Liver (tissue), 9 donors: ENCODE measurements around the gene PTCSC3. TPM values are rescaled to one million over a fixed set of nuclear protein-coding genes. Genes with fewer than 3 reads are reported as not detected.

Experiments
- DNase-seq: peaks from one replicate; pipeline ENCODE4 v3.0.0-alpha.2; 2017; ENCODE audit warnings: low spot score
- H3K27ac ChIP-seq, 2 donors: one replicate each; pipeline ENCODE4 v1.7.0; 2013; ENCODE audit warnings: inconsistent platforms in 2 of 2, low read length in 2 of 2, control low read depth in 1 of 2, low read depth in 1 of 2, mild to moderate bottlenecking in 1 of 2
- H3K27me3 ChIP-seq, 4 donors: one replicate each; pipeline versions ENCODE4 v1.6.1 to v1.7.0; 2013; ENCODE audit warnings: low read length in 3 of 4, inconsistent platforms in 1 of 4, mild to moderate bottlenecking in 1 of 4, moderate library complexity in 1 of 4; ENCODE audit not compliant: control insufficient read depth in 4 of 4, insufficient read depth in 4 of 4
- H3K36me3 ChIP-seq, 4 donors: one replicate each; pipeline versions ENCODE4 v1.6.1 to v1.7.0; 2013; ENCODE audit warnings: low read length in 3 of 4, mild to moderate bottlenecking in 3 of 4, low read depth in 1 of 4, moderate library complexity in 1 of 4; ENCODE audit not compliant: control insufficient read depth in 4 of 4, insufficient read depth in 3 of 4
- H3K4me1 ChIP-seq, 4 donors: one replicate each; pipeline versions ENCODE4 v1.6.1 to v1.7.0; 2013; ENCODE audit warnings: low read length in 3 of 4, mild to moderate bottlenecking in 3 of 4, moderate library complexity in 1 of 4; ENCODE audit not compliant: control insufficient read depth in 4 of 4, insufficient read depth in 4 of 4
- H3K4me3 ChIP-seq, 3 donors: one replicate each; pipeline versions ENCODE4 v1.6.1 to v1.7.0; 2013; ENCODE audit warnings: low read length in 3 of 3, control low read depth in 1 of 3, low read depth in 1 of 3, mild to moderate bottlenecking in 1 of 3
- H3K9ac ChIP-seq, 2 donors: one replicate each; pipeline ENCODE4 v1.7.0; 2013; ENCODE audit warnings: low read length in 2 of 2, mild to moderate bottlenecking in 2 of 2, moderate library complexity in 2 of 2, control low read depth in 1 of 2, low read depth in 1 of 2
- H3K9me3 ChIP-seq, 4 donors: one replicate each; pipeline versions ENCODE4 v1.6.1 to v1.7.0; 2013; ENCODE audit warnings: low read length in 3 of 4; ENCODE audit not compliant: control insufficient read depth in 4 of 4
- EGR1 ChIP-seq, 2 donors: IDR thresholded peaks; 2 replicates each; pipeline ENCODE4 v1.6.1; 2016 to 2018; ENCODE audit warnings: antibody characterized with exemption in 2 of 2, low read depth in 2 of 2
- FOXA1 ChIP-seq: IDR thresholded peaks from 2 replicates; pipeline ENCODE4 v1.6.1; 2016; ENCODE audit warnings: antibody characterized with exemption
- FOXA2 ChIP-seq: IDR thresholded peaks from 2 replicates; pipeline ENCODE4 v1.6.1; 2016; ENCODE audit warnings: antibody characterized with exemption
- GABPA ChIP-seq, 2 donors: IDR thresholded peaks in 1 of 2; conservative IDR thresholded peaks in 1 of 2; 2 replicates each; pipeline ENCODE4 v1.6.1; 2016; ENCODE audit warnings: antibody characterized with exemption in 2 of 2, mild to moderate bottlenecking in 1 of 2, moderate library complexity in 1 of 2
- HNF4A ChIP-seq, 2 donors: conservative IDR thresholded peaks; 2 replicates each; pipeline ENCODE4 v1.6.1; 2016; ENCODE audit warnings: antibody characterized with exemption in 2 of 2, mild to moderate bottlenecking in 2 of 2
- HNF4G ChIP-seq: IDR thresholded peaks from 2 replicates; pipeline ENCODE4 v1.6.1; 2016; ENCODE audit warnings: antibody characterized with exemption
- JUND ChIP-seq, 2 donors: IDR thresholded peaks; 2 replicates each; pipeline ENCODE4 v1.6.1; 2016; ENCODE audit warnings: antibody characterized with exemption in 2 of 2
- NR2F2 ChIP-seq: IDR thresholded peaks from 2 replicates; pipeline ENCODE4 v1.6.1; 2016; ENCODE audit warnings: antibody characterized with exemption
- RAD21 ChIP-seq, 2 donors: IDR thresholded peaks; 2 replicates each; pipeline ENCODE4 v1.6.1; 2016; ENCODE audit warnings: antibody characterized with exemption in 2 of 2, mild to moderate bottlenecking in 2 of 2
- RXRA ChIP-seq, 2 donors: IDR thresholded peaks; 2 replicates each; pipeline ENCODE4 v1.6.1; 2017 to 2018; ENCODE audit warnings: antibody characterized with exemption in 2 of 2, mild to moderate bottlenecking in 1 of 2
- SP1 ChIP-seq: IDR thresholded peaks from 2 replicates; pipeline ENCODE4 v1.6.1; 2018; ENCODE audit warnings: antibody characterized with exemption, mild to moderate bottlenecking
- TAF1 ChIP-seq: conservative IDR thresholded peaks from 2 replicates; pipeline ENCODE4 v1.6.1; 2016; ENCODE audit warnings: antibody characterized with exemption, mild to moderate bottlenecking
- YY1 ChIP-seq: IDR thresholded peaks from 2 replicates; pipeline ENCODE4 v1.6.1; 2016; ENCODE audit warnings: antibody characterized with exemption, mild to moderate bottlenecking
- WGBS: extraction: QIAGEN DNeasy Blood & Tissue Kit; methylation state at CpG from one replicate; pipeline ENCODE4 v1.1.7; 2013; 5-methylcytosine and 5-hydroxymethylcytosine counted together
- polyA plus RNA-seq, 2 donors: library from polyadenylated mRNA; stranded (reverse) in 1 of 2; unstranded in 1 of 2; fragments of 200-250 nt in 1 of 2; fragments of >200 nt in 1 of 2; fragmentation: Nextera tagmentation in 1 of 2; extraction: Ambion mirVana in 1 of 2; gene quantifications; one replicate each; pipeline versions ENCODE4 v1.2.1 to v1.2.3, GENCODE V29; 2013 to 2015
- total RNA-seq, 2 donors: library from RNA; depleted of rRNA; stranded (reverse); fragments of >200 nt; gene quantifications; one replicate each; pipeline ENCODE4 v1.2.3, GENCODE V29; 2014
- TF ChIP-seq, protein P1 (sequence below): IDR thresholded peaks from 2 replicates; pipeline ENCODE4 v1.6.1; 2016; ENCODE audit warnings: antibody characterized with exemption
- TF ChIP-seq, protein P2 (sequence below): IDR thresholded peaks from 2 replicates; pipeline ENCODE4 v1.6.1; 2016; ENCODE audit warnings: antibody characterized with exemption
- TF ChIP-seq, protein P3 (sequence below): IDR thresholded peaks from 2 replicates; pipeline ENCODE4 v1.6.1; 2016; ENCODE audit warnings: antibody characterized with exemption
- TF ChIP-seq, protein P4 (sequence below): IDR thresholded peaks from 2 replicates; pipeline ENCODE4 v1.6.1; 2016; ENCODE audit warnings: antibody characterized with exemption, mild to moderate bottlenecking
- donor health status: healthy.
- donor health status: healthy.
- donor health status: healthy.
- donor health status: healthy.
- donor health status: healthy.

PTCSC3 gene
- total and polyA plus RNA-seq, 4 donors: not detected

DNA sequence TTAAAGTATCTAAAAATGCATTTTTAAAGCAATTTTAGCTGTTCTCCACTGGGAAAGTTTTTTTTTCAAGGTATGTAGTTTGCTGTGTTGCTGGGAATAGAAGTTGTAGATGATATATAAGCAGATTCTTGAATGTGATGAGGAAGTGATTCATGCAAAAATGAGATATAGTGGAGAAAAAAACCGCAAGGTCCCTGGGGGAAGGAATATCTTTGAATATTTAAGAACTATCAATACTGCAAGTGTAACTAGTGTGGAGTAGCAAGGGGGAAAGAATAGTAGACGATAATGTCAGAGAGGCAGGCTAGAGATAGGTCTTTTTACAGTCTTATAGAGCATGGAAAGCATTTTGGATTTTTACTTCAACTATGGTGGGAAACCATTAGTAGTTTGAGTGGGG, 42.5 kb downstream of the PTCSC3 start:
- WGBS: 70% methylated on average over 2 of the region's 2 CpGs
- Histone ChIP-seq H3K27me3 (no peaks in the 10 kb centered on the region), H3K4me3 (no peak overlapping the region), H3K36me3 (no peaks in the 10 kb centered on the region), H3K4me1 (no peaks in the 10 kb centered on the region), H3K9ac (no peak overlapping the region), H3K9me3 (no peaks in the 10 kb centered on the region), H3K27ac (no peak overlapping the region)
- TF ChIP-seq NR2F2 (no peak), GABPA (IDR thresholded peaks at IDR 0.05 in 1 of 2, conservative IDR thresholded peaks at IDR 0.05 in 1 of 2) (no peak), FOXA2 (no peak), TAF1 (no peak), HNF4G (no peak), YY1 (no peak), FOXA1 (no peak)
- TF ChIP-seq, protein P1, sequence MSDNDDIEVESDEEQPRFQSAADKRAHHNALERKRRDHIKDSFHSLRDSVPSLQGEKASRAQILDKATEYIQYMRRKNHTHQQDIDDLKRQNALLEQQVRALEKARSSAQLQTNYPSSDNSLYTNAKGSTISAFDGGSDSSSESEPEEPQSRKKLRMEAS: no peak
- TF ChIP-seq, protein P2, sequence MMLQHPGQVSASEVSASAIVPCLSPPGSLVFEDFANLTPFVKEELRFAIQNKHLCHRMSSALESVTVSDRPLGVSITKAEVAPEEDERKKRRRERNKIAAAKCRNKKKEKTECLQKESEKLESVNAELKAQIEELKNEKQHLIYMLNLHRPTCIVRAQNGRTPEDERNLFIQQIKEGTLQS: no peak
- DNase-seq: no peak

DNA sequence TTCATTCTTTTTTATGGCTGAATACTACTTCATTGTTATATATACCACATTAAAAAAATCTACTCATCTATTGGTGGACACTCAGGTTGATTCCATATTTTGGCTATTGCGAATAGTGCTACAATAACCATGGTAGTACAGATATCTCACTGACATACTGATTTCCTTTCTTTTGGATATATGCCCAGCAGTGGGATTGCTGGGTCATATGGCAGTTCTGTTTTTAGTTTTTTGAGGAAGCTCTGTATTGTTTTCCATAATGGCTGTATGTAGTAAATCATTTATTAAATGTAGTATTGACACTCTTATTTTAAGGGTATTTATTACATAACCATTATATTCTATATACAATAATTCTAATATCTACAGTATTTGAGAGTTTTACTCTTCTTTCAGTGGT, 43.7 kb downstream of the PTCSC3 start:
- H3K27me3 ChIP-seq: peaks cover 0 to 4% (median 0%) of the 10 kb centered on the region in 4 donors
- 53% methylated on average over 1 of the region's 1 CpG for WGBS

DNA sequence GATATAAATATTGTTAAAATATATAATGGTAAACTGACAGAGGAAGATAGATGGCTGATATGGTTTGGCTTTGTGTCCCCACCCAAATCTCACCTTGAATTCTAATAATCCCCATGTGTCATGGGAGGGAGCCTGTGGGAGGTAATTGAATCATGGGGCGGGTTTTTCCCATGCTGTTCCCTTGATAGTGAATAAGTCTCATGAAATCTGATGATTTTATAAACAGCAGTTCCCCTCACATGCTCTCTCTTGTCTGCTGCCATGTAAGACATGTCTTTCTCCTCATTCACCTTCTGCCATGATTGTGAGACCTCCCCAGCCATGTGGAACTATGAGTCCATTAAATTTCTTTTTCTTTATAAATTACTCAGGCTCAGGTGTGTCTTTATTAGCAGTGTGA, 46.3 kb downstream of the PTCSC3 start:
- H3K9me3 ChIP-seq: no peaks in the 10 kb centered on the region
- no peaks in the 10 kb centered on the region for H3K36me3 ChIP-seq
- 88% methylated on average over 1 of the region's 1 CpG for WGBS
- DNase-seq: no peak
- no peak overlapping the region for H3K9ac ChIP-seq
- H3K4me3 ChIP-seq: no peak overlapping the region
- no peaks in the 10 kb centered on the region for H3K4me1 ChIP-seq
- H3K27me3 ChIP-seq: peaks cover 0 to 4% (median 0%) of the 10 kb centered on the region in 4 donors
- H3K27ac ChIP-seq: no peak overlapping the region
- TF ChIP-seq, protein P3, sequence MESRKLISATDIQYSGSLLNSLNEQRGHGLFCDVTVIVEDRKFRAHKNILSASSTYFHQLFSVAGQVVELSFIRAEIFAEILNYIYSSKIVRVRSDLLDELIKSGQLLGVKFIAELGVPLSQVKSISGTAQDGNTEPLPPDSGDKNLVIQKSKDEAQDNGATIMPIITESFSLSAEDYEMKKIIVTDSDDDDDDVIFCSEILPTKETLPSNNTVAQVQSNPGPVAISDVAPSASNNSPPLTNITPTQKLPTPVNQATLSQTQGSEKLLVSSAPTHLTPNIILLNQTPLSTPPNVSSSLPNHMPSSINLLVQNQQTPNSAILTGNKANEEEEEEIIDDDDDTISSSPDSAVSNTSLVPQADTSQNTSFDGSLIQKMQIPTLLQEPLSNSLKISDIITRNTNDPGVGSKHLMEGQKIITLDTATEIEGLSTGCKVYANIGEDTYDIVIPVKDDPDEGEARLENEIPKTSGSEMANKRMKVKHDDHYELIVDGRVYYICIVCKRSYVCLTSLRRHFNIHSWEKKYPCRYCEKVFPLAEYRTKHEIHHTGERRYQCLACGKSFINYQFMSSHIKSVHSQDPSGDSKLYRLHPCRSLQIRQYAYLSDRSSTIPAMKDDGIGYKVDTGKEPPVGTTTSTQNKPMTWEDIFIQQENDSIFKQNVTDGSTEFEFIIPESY: no peak
- TF ChIP-seq, protein P2: no peak
- TF ChIP-seq JUND (IDR thresholded peaks at IDR 0.05): no peak
- TF ChIP-seq FOXA1: no peak
- TF ChIP-seq FOXA2: no peak
- TF ChIP-seq RAD21 (IDR thresholded peaks at IDR 0.05): no peak
- no peak for TF ChIP-seq GABPA (IDR thresholded peaks at IDR 0.05 in 1 of 2, conservative IDR thresholded peaks at IDR 0.05 in 1 of 2)
- no peak for TF ChIP-seq TAF1
- no peak for TF ChIP-seq RXRA (IDR thresholded peaks at IDR 0.05)
- no peak for TF ChIP-seq NR2F2
- TF ChIP-seq YY1: no peak
- TF ChIP-seq SP1: no peak
- TF ChIP-seq, protein P4, sequence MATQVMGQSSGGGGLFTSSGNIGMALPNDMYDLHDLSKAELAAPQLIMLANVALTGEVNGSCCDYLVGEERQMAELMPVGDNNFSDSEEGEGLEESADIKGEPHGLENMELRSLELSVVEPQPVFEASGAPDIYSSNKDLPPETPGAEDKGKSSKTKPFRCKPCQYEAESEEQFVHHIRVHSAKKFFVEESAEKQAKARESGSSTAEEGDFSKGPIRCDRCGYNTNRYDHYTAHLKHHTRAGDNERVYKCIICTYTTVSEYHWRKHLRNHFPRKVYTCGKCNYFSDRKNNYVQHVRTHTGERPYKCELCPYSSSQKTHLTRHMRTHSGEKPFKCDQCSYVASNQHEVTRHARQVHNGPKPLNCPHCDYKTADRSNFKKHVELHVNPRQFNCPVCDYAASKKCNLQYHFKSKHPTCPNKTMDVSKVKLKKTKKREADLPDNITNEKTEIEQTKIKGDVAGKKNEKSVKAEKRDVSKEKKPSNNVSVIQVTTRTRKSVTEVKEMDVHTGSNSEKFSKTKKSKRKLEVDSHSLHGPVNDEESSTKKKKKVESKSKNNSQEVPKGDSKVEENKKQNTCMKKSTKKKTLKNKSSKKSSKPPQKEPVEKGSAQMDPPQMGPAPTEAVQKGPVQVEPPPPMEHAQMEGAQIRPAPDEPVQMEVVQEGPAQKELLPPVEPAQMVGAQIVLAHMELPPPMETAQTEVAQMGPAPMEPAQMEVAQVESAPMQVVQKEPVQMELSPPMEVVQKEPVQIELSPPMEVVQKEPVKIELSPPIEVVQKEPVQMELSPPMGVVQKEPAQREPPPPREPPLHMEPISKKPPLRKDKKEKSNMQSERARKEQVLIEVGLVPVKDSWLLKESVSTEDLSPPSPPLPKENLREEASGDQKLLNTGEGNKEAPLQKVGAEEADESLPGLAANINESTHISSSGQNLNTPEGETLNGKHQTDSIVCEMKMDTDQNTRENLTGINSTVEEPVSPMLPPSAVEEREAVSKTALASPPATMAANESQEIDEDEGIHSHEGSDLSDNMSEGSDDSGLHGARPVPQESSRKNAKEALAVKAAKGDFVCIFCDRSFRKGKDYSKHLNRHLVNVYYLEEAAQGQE: no peak

More for the DNA sequence above, 43.7 kb downstream of the PTCSC3 start:
- Histone ChIP-seq H3K36me3 (no peaks in the 10 kb centered on the region), H3K9me3 (no peaks in the 10 kb centered on the region), H3K9ac (no peak overlapping the region), H3K27ac (no peak overlapping the region), H3K4me3 (no peak overlapping the region), H3K4me1 (no peaks in the 10 kb centered on the region)
- DNase-seq: no peak
- no peak for TF ChIP-seq TAF1
- TF ChIP-seq EGR1 (IDR thresholded peaks at IDR 0.05; ENCODE audit: low read depth in 2 of 2): no peak
- TF ChIP-seq HNF4A (conservative IDR thresholded peaks at IDR 0.05): no peak
- TF ChIP-seq GABPA (IDR thresholded peaks at IDR 0.05 in 1 of 2, conservative IDR thresholded peaks at IDR 0.05 in 1 of 2): no peak
- TF ChIP-seq YY1: no peak
- no peak for TF ChIP-seq SP1
- TF ChIP-seq, protein P1: no peak
- no peak for TF ChIP-seq JUND (IDR thresholded peaks at IDR 0.05)
- no peak for TF ChIP-seq HNF4G
- TF ChIP-seq, protein P3: no peak
